Heart left ventricle (tissue), 13 donors: ENCODE measurements around the gene CDON.

Experiments used
- POLR2A ChIP-seq, 2 donors: fragments of 450-650 bp; IDR thresholded peaks; one replicate each; pipeline ENCODE4 v1.6.1; 2017; ENCODE audit warnings: antibody characterized with exemption in 2 of 2, mild to moderate bottlenecking in 2 of 2, moderate library complexity in 2 of 2
- TF ChIP-seq, protein P1 (sequence below), 12 donors: fragments of 200-600 bp; sonication (generic) in 4 of 12; IDR thresholded peaks; one replicate each; pipeline versions ENCODE4 v1.5.0 to v1.8.0; 2018 to 2022; ENCODE audit warnings: antibody characterized with exemption in 12 of 12, mild to moderate bottlenecking in 5 of 12
- donor health status: ischemic (EF 13 %, LVEDD 7.1; RV severe dilation, severe dysfunction).
- donor health status: DM: no; HTN: yes; CAD: no.
- donor health status: DM: no; HTN: no; CAD: no.
- donor health status: ischemic (EF 25% LVEDD 6.9; RV normal size, moderate dysfunction).
- donor health status: ischemic (EF 25% LVEDD 5.7; RV mildly dilated, moderate dysfunction).
- donor health status: ischemic (EF 35%, LVEDD 5.7; RV mildly dilated, moderate dysfunction).
- donor health status: nonischemic (EF 11% LVEDD 7.7; RV severe dilation, severe dysfunction).
- donor health status: DM: yes; HTN: yes; CAD: no.
- donor health status: PGD.
- donor health status: ischemic (EF 29% LVEDD 5.4; RV normal size, mild dysfunction).
- donor health status: nonischemic (EF 23%, LVEDD 6.1; RV moderate dilation, normal function).

GRCh38 chr11:126072141-126072741, 9.6 kb upstream of the CDON start:
- no peak for TF ChIP-seq POLR2A (IDR thresholded peaks at IDR 0.05)
- TF ChIP-seq, protein P1, sequence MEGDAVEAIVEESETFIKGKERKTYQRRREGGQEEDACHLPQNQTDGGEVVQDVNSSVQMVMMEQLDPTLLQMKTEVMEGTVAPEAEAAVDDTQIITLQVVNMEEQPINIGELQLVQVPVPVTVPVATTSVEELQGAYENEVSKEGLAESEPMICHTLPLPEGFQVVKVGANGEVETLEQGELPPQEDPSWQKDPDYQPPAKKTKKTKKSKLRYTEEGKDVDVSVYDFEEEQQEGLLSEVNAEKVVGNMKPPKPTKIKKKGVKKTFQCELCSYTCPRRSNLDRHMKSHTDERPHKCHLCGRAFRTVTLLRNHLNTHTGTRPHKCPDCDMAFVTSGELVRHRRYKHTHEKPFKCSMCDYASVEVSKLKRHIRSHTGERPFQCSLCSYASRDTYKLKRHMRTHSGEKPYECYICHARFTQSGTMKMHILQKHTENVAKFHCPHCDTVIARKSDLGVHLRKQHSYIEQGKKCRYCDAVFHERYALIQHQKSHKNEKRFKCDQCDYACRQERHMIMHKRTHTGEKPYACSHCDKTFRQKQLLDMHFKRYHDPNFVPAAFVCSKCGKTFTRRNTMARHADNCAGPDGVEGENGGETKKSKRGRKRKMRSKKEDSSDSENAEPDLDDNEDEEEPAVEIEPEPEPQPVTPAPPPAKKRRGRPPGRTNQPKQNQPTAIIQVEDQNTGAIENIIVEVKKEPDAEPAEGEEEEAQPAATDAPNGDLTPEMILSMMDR (IDR thresholded peaks at IDR 0.05) = no peak
